ENCODE measurements around the gene SNRNP200.

DNA sequence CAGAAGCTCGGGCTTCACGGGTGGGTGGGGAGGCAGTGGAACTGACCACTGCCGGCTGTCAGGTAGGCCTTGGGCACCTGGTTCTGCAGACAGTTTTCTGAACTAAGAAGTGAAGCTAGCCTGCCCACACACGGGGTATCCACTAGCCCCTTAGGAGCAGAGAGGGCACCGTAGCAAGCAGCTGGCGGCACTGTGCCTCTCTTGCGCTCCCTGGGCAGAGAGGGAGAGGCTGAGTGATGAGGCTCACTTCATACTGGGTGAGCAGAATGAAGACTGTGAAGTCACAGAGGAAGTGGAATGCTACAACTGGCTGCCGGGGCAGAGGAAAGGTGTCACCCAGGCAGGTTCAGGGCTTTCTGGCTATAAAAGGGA lies 20.5 kb upstream of the SNRNP200 start:
- TF ChIP-seq POLR2A (IDR thresholded peaks at IDR 0.05), result peak in 1 of 4 donors; percentile 60
- TF ChIP-seq, protein P1, sequence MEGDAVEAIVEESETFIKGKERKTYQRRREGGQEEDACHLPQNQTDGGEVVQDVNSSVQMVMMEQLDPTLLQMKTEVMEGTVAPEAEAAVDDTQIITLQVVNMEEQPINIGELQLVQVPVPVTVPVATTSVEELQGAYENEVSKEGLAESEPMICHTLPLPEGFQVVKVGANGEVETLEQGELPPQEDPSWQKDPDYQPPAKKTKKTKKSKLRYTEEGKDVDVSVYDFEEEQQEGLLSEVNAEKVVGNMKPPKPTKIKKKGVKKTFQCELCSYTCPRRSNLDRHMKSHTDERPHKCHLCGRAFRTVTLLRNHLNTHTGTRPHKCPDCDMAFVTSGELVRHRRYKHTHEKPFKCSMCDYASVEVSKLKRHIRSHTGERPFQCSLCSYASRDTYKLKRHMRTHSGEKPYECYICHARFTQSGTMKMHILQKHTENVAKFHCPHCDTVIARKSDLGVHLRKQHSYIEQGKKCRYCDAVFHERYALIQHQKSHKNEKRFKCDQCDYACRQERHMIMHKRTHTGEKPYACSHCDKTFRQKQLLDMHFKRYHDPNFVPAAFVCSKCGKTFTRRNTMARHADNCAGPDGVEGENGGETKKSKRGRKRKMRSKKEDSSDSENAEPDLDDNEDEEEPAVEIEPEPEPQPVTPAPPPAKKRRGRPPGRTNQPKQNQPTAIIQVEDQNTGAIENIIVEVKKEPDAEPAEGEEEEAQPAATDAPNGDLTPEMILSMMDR (IDR thresholded peaks at IDR 0.05), result no peak
